Heart left ventricle (tissue), 13 donors: ENCODE data around the gene WDR77.

ENCODE experiments used
- POLR2A ChIP-seq, 2 donors: fragments of 450-650 bp; IDR thresholded peaks; one replicate each; pipeline ENCODE4 v1.6.1; 2017; ENCODE audit warnings: antibody characterized with exemption in 2 of 2, mild to moderate bottlenecking in 2 of 2, moderate library complexity in 2 of 2
- TF ChIP-seq, protein P1 (sequence below), 12 donors: fragments of 200-600 bp; sonication (generic) in 4 of 12; IDR thresholded peaks; one replicate each; pipeline versions ENCODE4 v1.5.0 to v1.8.0; 2018 to 2022; ENCODE audit warnings: antibody characterized with exemption in 12 of 12, mild to moderate bottlenecking in 5 of 12
- donor health status: ischemic (EF 13 %, LVEDD 7.1; RV severe dilation, severe dysfunction).
- donor health status: DM: no; HTN: yes; CAD: no.
- donor health status: DM: no; HTN: no; CAD: no.
- donor health status: ischemic (EF 25% LVEDD 6.9; RV normal size, moderate dysfunction).
- donor health status: ischemic (EF 25% LVEDD 5.7; RV mildly dilated, moderate dysfunction).
- donor health status: ischemic (EF 35%, LVEDD 5.7; RV mildly dilated, moderate dysfunction).
- donor health status: nonischemic (EF 11% LVEDD 7.7; RV severe dilation, severe dysfunction).
- donor health status: DM: yes; HTN: yes; CAD: no.
- donor health status: PGD.
- donor health status: ischemic (EF 29% LVEDD 5.4; RV normal size, mild dysfunction).
- donor health status: nonischemic (EF 23%, LVEDD 6.1; RV moderate dilation, normal function).

- TF ChIP-seq, protein P1, sequence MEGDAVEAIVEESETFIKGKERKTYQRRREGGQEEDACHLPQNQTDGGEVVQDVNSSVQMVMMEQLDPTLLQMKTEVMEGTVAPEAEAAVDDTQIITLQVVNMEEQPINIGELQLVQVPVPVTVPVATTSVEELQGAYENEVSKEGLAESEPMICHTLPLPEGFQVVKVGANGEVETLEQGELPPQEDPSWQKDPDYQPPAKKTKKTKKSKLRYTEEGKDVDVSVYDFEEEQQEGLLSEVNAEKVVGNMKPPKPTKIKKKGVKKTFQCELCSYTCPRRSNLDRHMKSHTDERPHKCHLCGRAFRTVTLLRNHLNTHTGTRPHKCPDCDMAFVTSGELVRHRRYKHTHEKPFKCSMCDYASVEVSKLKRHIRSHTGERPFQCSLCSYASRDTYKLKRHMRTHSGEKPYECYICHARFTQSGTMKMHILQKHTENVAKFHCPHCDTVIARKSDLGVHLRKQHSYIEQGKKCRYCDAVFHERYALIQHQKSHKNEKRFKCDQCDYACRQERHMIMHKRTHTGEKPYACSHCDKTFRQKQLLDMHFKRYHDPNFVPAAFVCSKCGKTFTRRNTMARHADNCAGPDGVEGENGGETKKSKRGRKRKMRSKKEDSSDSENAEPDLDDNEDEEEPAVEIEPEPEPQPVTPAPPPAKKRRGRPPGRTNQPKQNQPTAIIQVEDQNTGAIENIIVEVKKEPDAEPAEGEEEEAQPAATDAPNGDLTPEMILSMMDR (IDR thresholded peaks at IDR 0.05), result no peak
- TF ChIP-seq POLR2A (IDR thresholded peaks at IDR 0.05), result no peak
These were observed 47.3 kb upstream of the WDR77 start for GRCh38 chr1:111496398-111496797.
